HepG2 (cell line): ENCODE results near the gene PRDX6. TPM values are rescaled to one million over a fixed set of nuclear protein-coding genes. Genes with fewer than 3 reads are reported as not detected.

Experiments used
- CEBPZ ChIP-seq: IDR thresholded peaks from 2 replicates; pipeline ENCODE4 v1.6.1; 2012; ENCODE audit warnings: low read length, improper control_type of control experiment
- CENPBD1 ChIP-seq: sonication (generic); formaldehyde crosslinking; IDR thresholded peaks from 2 replicates; pipeline ENCODE4 v1.8.0; 2022; ENCODE audit warnings: missing genetic modification reagents, low read depth, mild to moderate bottlenecking, borderline replicate concordance
- HMG20B ChIP-seq: conservative IDR thresholded peaks from 2 replicates; pipeline ENCODE4 v1.6.1; 2016; ENCODE audit warnings: missing genetic modification reagents, missing compliant biosample characterization
- LCORL ChIP-seq, 2 experiments: fragments of 450-650 bp in 1 of 2; sonication (generic) in 1 of 2; formaldehyde crosslinking in 1 of 2; IDR thresholded peaks; 2 replicates each; pipeline versions ENCODE4 v1.5.0 to v1.6.1; 2017 to 2020; ENCODE audit warnings: antibody characterized with exemption in 1 of 2, missing genetic modification reagents in 1 of 2
- MLXIP ChIP-seq: sonication (generic); formaldehyde crosslinking; IDR thresholded peaks from 2 replicates; pipeline ENCODE4 v1.9.0; 2021; ENCODE audit warnings: missing genetic modification reagents, borderline replicate concordance
- RERE ChIP-seq: IDR thresholded peaks from 2 replicates; pipeline ENCODE4 v1.6.1; 2016; ENCODE audit warnings: low read depth, missing genetic modification reagents, missing compliant biosample characterization
- SALL2 ChIP-seq: sonication (generic); formaldehyde crosslinking; IDR thresholded peaks from 2 replicates; pipeline ENCODE4 v1.8.1; 2023; ENCODE audit warnings: mild to moderate bottlenecking, missing genetic modification reagents, inconsistent platforms
- ZNF121 ChIP-seq: sonication (generic); formaldehyde crosslinking; IDR thresholded peaks from 2 replicates; pipeline ENCODE4 v1.5.0; 2020; ENCODE audit warnings: mild to moderate bottlenecking, missing genetic modification reagents
- ZNF296 ChIP-seq: sonication (generic); formaldehyde crosslinking; conservative IDR thresholded peaks from 2 replicates; pipeline ENCODE4 v1.5.0; 2020; ENCODE audit warnings: mild to moderate bottlenecking, missing genetic modification reagents
- ZNF33B ChIP-seq: sonication (generic); formaldehyde crosslinking; IDR thresholded peaks from 2 replicates; pipeline ENCODE4 v1.5.1; 2020; ENCODE audit warnings: mild to moderate bottlenecking, missing genetic modification reagents
- ZNF503 ChIP-seq: sonication (generic); formaldehyde crosslinking; IDR thresholded peaks from 2 replicates; pipeline ENCODE4 v1.4.0; 2020; ENCODE audit warnings: missing genetic modification reagents
- ZNF83 ChIP-seq: sonication (generic); formaldehyde crosslinking; IDR thresholded peaks from 2 replicates; pipeline ENCODE4 v1.4.0; 2020; ENCODE audit warnings: missing genetic modification reagents, mild to moderate bottlenecking, borderline replicate concordance
- polyA plus RNA-seq, 8 experiments: library from polyadenylated mRNA; depleted of rRNA in 3 of 8; stranded (reverse) in 7 of 8; unstranded in 1 of 8; fragments of >200 nt; fragmentation: Illumina TruSeq in 4 of 8; extraction: Trizol in 4 of 8; gene quantifications; 2 replicates each; pipeline versions ENCODE4 v1.2.1 to v1.2.3, GENCODE V29; 2011 to 2016; ENCODE audit warnings: low read depth in 4 of 8, missing spikeins in 1 of 8, mixed read lengths in 1 of 8; ENCODE audit not compliant: insufficient read depth in 1 of 8
- total RNA-seq, 5 experiments: library from RNA; depleted of rRNA; stranded (reverse); fragments of >200 nt; fragmentation: Illumina TruSeq; extraction: Trizol; gene quantifications; 2 replicates each; pipeline ENCODE4 v1.2.3, GENCODE V29; 2016; ENCODE audit warnings: low read depth in 1 of 5

Gene PRDX6
- total and polyA plus RNA-seq, 2 of the 13 experiments (the other 11 are each of a cell fraction or from before 2014, with no cell fraction given), result 224 to 309 TPM

GRCh38 chr1:173477286-173478093, at the start of gene PRDX6 (continued):
- TF ChIP-seq MLXIP (CRISPR knock-in tag) (no peak), SALL2 (peak; percentile 67), ZNF33B (CRISPR knock-in tag) (0 out of 2 replicates have a peak, but pooled peaks have one; percentile 58), CEBPZ (no peak), ZNF83 (CRISPR knock-in tag) (no peak), CENPBD1 (CRISPR knock-in tag) (no peak), RERE (CRISPR knock-in tag) (no peak; the same call in 1 of the 2 replicates), LCORL (IDR thresholded peaks at IDR 0.05) (no peak), LCORL (CRISPR knock-in tag; IDR thresholded peaks at IDR 0.05) (peak; percentile 14; the same call in 1 of the 2 replicates), HMG20B (CRISPR knock-in tag) (no peak), ZNF503 (CRISPR knock-in tag) (peak; percentile 25; the same call in 1 of the 2 replicates), ZNF121 (CRISPR knock-in tag) (no peak), ZNF296 (no peak)
